Spleen (tissue), 3 donors: ENCODE results near the gene ZBTB44.

Experiments used
- POLR2A ChIP-seq, 3 donors: fragments of 450-650 bp; IDR thresholded peaks; one replicate each; pipeline ENCODE4 v1.5.1; 2017; ENCODE audit warnings: antibody characterized with exemption in 3 of 3, mild to moderate bottlenecking in 1 of 3
- POLR2AphosphoS5 ChIP-seq, 3 donors: sonication (generic); formaldehyde crosslinking; IDR thresholded peaks; one replicate each; pipeline ENCODE4 v1.5.1; 2017; ENCODE audit warnings: antibody characterized with exemption in 3 of 3

GRCh38 chr11:130272336-130272735 is 42.4 kb downstream of the ZBTB44 start:
- no peak for TF ChIP-seq POLR2AphosphoS5 (IDR thresholded peaks at IDR 0.05)
- TF ChIP-seq POLR2A (IDR thresholded peaks at IDR 0.05), result no peak
